Measurements from ENCODE around the gene CD24.

Gene CD24

DNA sequence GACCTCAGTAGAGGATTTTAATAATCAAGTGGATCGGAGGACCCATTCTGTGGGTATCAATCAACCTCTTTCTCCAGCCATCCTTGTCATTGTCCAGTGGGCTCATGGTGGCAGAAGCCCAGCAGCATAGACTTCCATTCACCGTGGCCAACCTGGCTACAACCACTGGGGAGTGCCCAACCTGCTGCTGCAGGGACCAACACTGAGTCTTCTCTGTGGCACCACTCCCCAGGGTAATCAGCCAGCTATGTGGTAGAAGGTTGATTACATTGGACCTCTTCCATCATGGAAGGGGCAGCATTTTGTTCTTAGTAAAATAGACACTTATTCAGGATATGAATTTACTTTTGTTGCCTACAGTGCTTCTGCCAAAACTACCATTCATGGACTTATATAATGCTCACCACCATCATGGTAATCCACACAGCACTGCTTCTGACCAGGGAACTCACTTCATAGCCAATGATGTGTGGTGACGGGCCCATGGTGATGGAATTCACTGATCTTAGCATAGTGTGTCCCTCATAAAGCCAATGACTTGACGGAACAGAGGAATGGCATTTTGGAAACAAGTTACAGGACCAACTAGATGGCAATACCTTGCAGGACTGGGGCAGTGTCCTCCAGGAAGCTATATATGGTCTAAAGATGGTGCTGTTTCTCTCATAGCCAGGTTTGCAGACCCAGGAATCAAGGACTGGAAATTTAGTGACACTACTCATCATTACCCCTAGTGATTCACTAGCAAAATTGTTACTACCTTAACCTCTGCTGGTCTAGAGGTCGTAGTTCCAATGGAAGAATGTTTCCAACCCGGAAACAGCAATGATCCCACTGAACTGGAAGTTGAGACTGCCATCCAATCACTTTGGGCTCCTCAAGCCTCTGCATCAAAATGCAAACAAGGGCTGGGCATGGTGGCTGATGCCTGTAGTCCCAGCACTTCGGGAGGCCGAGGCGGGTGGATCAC, 7.6 kb downstream of the CD24 start:
- DNase-seq: no peak

DNA sequence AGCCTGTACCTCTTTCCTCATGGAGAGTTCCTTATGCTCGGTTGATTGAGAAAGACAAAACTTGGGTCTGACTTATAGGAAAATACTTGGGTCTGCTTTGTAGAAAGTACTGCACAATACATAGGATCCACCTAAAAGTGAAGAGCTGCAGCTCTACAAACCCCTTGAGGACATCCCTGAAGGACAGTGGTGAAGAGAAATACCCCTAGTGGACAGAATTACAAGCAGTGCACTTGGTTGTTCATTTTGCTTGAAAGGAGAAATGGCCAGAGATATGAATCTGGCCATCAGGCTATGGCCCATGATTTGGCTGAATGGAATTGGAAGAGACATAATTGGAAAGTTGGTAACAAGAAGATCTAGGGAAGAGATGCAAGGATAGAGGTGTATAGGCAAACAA, 8.3 kb downstream of the CD24 start:
- no peak for DNase-seq

DNA sequence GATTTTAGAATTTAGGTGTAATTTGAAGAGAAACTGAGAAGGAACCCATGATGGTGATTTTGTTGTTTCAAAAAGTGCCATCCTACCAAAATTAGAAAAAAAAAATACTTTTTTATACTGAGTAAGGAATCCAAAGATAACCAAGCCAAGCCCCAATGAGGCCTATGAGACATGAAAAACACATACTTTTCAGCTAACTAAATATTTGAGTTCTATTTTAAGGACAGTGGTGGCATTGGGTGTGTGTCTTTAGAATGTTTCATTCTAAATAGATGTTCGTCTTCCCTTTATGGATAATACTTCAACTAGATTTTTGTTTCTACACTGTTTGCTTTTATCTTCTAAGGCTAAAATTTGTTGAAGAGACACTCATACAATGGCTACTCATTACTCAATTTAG, 9.6 kb downstream of the CD24 start:
- no peak for DNase-seq

DNA sequence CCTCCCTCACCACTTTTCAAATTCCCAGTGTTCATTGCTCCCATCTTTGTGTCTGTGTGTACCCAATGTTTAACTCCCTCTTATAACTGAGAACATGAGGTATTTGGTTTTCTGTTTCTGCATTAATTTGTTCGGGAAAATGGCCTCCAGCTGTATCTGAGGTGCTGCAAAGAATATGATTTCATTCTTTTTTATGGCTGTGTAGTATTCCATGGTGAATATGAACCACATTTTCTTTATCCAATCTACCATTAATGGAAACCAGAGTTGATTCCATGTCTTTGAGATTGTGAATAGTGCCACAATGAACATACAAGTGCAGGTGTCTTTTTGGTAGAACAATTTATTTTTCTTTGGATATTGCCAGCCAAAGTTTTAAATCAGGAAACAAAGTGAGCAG, 10.4 kb downstream of the CD24 start:
- no peak for DNase-seq

- no peak for DNase-seq
These were observed 11.0 kb downstream of the CD24 start for GRCh38 chr6:106963544-106963943.

DNA sequence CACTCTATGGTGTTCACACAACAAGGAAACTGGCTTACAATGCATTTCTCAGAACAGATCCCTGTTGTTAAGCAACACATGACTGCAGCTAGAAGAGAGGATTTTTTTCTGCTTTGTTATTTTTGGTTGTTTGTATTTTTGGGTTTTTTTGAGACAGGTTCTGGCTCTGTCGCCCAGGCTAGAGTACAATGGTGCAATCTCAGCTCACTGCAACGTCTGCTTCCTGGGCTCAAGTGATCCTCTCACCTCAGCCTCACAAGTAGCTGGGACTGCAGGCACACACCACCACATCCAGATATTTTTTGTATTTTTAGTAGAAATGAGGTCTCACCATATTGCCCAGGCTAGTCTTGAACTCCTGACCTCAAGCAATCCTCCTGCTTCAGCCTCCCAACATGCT, 12.7 kb downstream of the CD24 start:
- no peak for DNase-seq

DNA sequence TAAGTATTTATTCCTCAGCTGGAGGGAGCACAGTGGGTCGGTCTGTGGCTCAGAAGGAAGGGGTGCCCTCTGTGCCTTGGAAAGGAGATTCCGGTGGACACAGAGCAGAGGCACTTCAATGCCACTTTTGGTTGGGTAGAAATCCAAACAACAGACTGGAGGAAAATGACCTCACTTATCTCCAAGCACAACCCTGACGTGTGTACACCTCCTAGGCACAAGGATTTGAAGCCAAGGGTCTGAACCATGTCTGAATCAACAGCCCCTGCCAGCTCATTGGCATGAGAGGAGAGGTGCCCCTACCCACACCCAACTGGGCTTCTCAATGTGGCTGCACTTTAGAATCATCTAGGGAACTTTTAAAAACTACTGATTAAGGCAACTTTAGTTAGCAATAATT, 13.4 kb downstream of the CD24 start:
- DNase-seq: no peak

DNA sequence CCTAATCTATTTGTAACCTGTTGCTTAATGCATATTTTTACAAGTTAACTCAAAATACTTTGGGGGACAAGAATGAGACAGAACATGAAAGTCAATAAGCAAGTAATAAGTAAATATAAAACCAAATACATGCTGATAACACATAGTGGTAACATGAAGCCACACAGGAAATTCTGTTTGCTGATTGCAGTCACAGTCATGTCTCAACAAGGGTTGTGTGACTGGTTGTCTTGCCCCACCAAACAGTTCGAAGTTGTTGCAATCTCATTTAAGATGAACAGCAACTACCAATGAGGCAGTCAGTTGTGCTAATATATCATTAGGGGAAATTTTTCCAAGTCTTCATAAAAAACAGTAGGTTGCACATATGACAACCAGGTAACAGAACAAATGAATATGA, 14.5 kb downstream of the CD24 start:
- DNase-seq: no peak

- DNase-seq: no peak
These were observed 34.7 kb downstream of the CD24 start for GRCh38 chr6:106939848-106940247.

DNA sequence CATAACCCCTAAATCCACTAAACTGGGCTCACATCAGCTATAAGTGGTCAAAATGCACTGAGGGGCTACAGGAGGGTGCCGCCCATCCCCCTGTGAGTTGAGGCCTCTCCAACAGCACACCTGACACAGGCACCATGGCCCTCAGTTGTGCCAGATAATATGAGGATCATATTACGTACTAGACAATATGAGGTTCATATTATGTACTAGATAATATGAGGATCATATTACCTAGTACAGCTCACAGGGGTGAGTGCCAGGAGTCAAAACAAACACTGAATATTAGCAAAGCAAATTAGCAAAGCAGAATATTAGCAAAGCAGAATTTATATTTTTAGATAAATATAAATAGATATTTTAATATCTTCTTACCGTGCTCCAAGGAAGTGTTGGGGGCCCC, 35.3 kb downstream of the CD24 start:
- DNase-seq: no peak

DNA sequence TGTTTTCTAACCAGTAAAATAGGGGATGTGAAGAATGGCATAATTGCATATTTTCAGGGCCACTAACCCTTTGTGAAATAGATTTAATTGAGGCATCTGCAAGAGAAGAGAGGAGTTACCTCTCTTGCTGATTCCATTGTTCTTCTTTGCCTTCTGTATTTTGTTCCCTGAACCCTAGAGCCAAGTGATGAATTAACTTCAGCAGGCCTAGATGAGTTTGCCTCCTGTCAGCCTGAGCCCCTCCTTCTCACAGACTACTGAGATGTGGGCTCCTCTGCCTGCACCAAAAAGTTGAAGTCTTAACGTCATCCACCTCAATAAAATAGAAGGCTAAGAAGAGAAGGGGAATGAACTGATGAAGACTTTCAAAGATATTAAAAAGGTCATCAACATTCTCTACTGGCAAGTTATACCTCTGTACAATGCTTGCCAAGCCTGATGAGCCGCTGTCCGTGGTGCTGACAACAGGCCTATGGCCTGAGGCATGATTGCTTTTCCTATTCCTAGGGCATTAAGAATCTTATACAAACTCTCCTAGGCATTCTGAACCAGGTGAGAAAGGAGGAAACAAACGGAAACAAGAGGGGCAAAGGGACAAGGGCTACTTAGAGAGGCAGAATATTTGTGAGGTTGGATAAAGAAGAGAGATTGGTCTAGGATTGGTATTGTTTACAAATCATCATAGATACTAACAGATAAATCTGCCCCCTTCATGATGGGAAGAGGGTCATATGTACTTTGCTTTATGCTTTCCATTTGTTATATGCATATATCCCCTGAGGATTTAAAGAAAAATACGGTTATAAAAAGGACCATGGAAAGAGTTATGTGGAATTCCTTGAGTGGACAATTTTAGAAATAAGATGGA, 46.8 kb downstream of the CD24 start:
- DNase-seq: peak; percentile 55

DNA sequence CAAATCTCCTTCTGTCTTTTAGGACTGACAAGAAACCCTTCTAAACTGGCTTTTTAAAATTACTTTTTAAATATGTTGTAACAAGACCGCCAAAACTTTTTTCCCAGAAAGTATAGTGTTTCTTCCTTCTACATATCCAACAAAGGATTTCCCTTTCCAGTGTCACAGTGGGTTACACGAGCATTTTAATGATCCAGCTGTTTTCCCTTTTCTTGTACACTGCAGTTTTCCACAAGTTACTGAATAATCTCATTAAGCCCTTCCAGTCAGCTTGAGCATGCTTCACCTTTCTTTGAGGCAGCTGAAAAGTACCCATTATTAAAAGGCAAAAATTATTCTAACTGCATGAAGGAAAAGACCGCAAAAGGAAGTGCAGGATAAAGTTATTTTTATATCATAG, 48.6 kb downstream of the CD24 start:
- DNase-seq: no peak

- DNase-seq: no peak
These were observed 49.6 kb downstream of the CD24 start for GRCh38 chr6:106924694-106925523.

DNA sequence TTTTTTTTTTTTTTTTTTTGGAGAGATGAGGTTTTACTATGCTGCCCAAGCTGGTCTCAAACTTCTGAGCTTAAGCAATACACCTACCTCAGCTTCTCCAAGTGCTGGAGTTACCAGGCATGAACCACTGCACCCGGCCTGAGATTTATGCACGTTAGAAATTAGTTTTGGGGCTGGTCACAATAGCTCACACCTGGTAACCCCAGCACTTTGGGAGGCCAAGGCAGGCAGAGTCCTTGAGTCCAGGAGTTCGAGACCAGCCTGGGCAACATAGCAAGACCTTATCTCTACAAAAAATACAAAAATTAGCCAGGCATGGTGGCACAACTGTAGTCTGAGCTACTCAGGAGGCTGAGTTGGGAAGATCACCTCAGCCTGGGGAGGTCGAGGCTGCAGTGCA, 51.9 kb downstream of the CD24 start:
- DNase-seq: no peak

Data from stimulated activated CD8-positive, alpha-beta memory T cell treated with anti-CD3 and anti-CD28 coated beads, Interleukin-4, amount 100 ng/mL, for 48 hours (primary cell).